ENCODE measurements around the gene PEMT.

GRCh38 chr17:17636272-17636885, 44.9 kb upstream of the PEMT start:
- TF ChIP-seq REST (IDR thresholded peaks at IDR 0.05) (no peak), MAX (IDR thresholded peaks at IDR 0.05) (no peak), POLR2A (IDR thresholded peaks at IDR 0.05; ENCODE audit: low read length) (no peak), CTCF (IDR thresholded peaks at IDR 0.05) (no peak), JUN (IDR thresholded peaks at IDR 0.05) (no peak), MYC (IDR thresholded peaks at IDR 0.05; ENCODE audit: borderline replicate concordance, low read length) (no peak), RAD21 (conservative IDR thresholded peaks at IDR 0.05 in 1 of 2, IDR thresholded peaks at IDR 0.05 in 1 of 2) (no peak), CHD2 (IDR thresholded peaks at IDR 0.05; ENCODE audit: low read length, partially characterized antibody) (no peak), HOXA7 (CRISPR knock-in tag; IDR thresholded peaks at IDR 0.05) (no peak), RFX5 (IDR thresholded peaks at IDR 0.05) (no peak)
